Heart right ventricle (tissue), 16 donors: ENCODE results near the gene PDE3A. TPM values are rescaled to one million over a fixed set of nuclear protein-coding genes. Genes with fewer than 3 reads are reported as not detected.
A peak's percentile ranks its signal among the peaks of the same experiment; 100 is the strongest.

Source experiments
- ATAC-seq, 8 donors: fragments of 200-7000 bp; cut with Tn5 transposase; one replicate each; pipeline ENCODE4 v1.9.1; 2020; ENCODE audit warnings: mild to moderate bottlenecking in 8 of 8, moderate library complexity in 8 of 8, moderate number of reproducible peaks in 1 of 8
- DNase-seq, 2 donors: peaks; one replicate each; pipeline ENCODE4 v3.0.0-alpha.2; 2020
- H3K27ac ChIP-seq, 10 donors: fragments of 200-600 bp; sonication (generic) in 2 of 10; one replicate each; pipeline versions ENCODE4 v1.5.0 to v1.8.0; 2020 to 2022; ENCODE audit warnings: mild to moderate bottlenecking in 3 of 10
- H3K27me3 ChIP-seq, 7 donors: fragments of 200-600 bp; one replicate each; pipeline ENCODE4 v1.8.0; 2021 to 2022; ENCODE audit warnings: mild to moderate bottlenecking in 2 of 7
- H3K36me3 ChIP-seq, 9 donors: fragments of 200-600 bp; sonication (generic) in 1 of 9; one replicate each; pipeline versions ENCODE4 v1.5.0 to v1.8.0; 2020 to 2022; ENCODE audit warnings: mild to moderate bottlenecking in 2 of 9
- H3K4me1 ChIP-seq, 9 donors: fragments of 200-600 bp; sonication (generic) in 1 of 9; one replicate each; pipeline versions ENCODE4 v1.5.0 to v1.8.0; 2020 to 2022; ENCODE audit warnings: mild to moderate bottlenecking in 4 of 9
- H3K4me3 ChIP-seq, 10 donors: fragments of 200-600 bp; sonication (generic) in 2 of 10; one replicate each; pipeline versions ENCODE4 v1.5.0 to v1.8.0; 2020 to 2022; ENCODE audit warnings: mild to moderate bottlenecking in 7 of 10, moderate library complexity in 2 of 10
- H3K9me3 ChIP-seq, 11 donors: fragments of 200-600 bp in 10 of 11; sonication (generic) in 2 of 11; one replicate each; pipeline versions ENCODE4 v1.5.0 to v1.8.0; 2013 to 2022; ENCODE audit warnings: mild to moderate bottlenecking in 2 of 11, control low read depth in 1 of 11, moderate library complexity in 1 of 11
- CTCF ChIP-seq, 9 donors: fragments of 200-600 bp; sonication (generic) in 2 of 9; IDR thresholded peaks; one replicate each; pipeline versions ENCODE4 v1.5.0 to v1.8.0; 2021 to 2022; ENCODE audit warnings: antibody characterized with exemption in 9 of 9, mild to moderate bottlenecking in 5 of 9, moderate library complexity in 1 of 9
- WGBS, 2 donors: extraction: QIAGEN DNeasy Blood & Tissue Kit; methylation state at CpG; one replicate each; pipeline ENCODE4 v1.1.7; 2013; ENCODE audit warnings: inconsistent platforms in 1 of 2; 5-methylcytosine and 5-hydroxymethylcytosine counted together
- intact Hi-C, 10 donors: fragments of 100-400 bp; cut with DNase I; formaldehyde crosslinking; loops; one replicate each; pipeline versions ENCODE4 v1.11.1 to v1.14.2; 2022
- polyA plus RNA-seq, 2 donors: library from polyadenylated mRNA; stranded (reverse); fragments of 200-250 nt; gene quantifications; one replicate each; pipeline ENCODE4 v1.2.3, GENCODE V29; 2013
- total RNA-seq, 10 donors: library from RNA; stranded (reverse); fragmentation: NEBNext Ultra II Directional in 3 of 10; extraction: Animal tissue kit (Norgen Biotek cat#: 25700) in 3 of 10; gene quantifications; one replicate each; pipeline versions ENCODE4 v1.2.1 to v1.2.4, GENCODE V29; 2021 to 2023
- donor health status: Arrhythmogenic right ventricular cardiomyopathy.
- donor health status: ischemic (EF 13 %, LVEDD 7.1; RV severe dilation, severe dysfunction).
- donor health status: healthy with polysubstance abuse.
- donor health status: DM: no; HTN: yes; CAD: no.
- donor health status: DM: no; HTN: no; CAD: no.
- donor health status: ischemic (EF 25% LVEDD 6.9; RV normal size, moderate dysfunction).
- donor health status: ischemic (EF 25% LVEDD 5.7; RV mildly dilated, moderate dysfunction).
- donor health status: healthy.
- donor health status: DM: yes; HTN: yes; CAD: no.
- donor health status: Ischemic cardiomyopathy.
- donor health status: ischemic (EF 35%, LVEDD 5.7; RV mildly dilated, moderate dysfunction).
- donor health status: nonischemic (EF 11% LVEDD 7.7; RV severe dilation, severe dysfunction).
- donor health status: DM: yes; HTN: yes; CAD: no.
- donor health status: PGD.
- donor health status: ischemic (EF 29% LVEDD 5.4; RV normal size, mild dysfunction).
- donor health status: nonischemic (EF 23%, LVEDD 6.1; RV moderate dilation, normal function).

PDE3A gene
- total and polyA plus RNA-seq, 12 donors: 18.8 to 362 (median 209) TPM

DNA sequence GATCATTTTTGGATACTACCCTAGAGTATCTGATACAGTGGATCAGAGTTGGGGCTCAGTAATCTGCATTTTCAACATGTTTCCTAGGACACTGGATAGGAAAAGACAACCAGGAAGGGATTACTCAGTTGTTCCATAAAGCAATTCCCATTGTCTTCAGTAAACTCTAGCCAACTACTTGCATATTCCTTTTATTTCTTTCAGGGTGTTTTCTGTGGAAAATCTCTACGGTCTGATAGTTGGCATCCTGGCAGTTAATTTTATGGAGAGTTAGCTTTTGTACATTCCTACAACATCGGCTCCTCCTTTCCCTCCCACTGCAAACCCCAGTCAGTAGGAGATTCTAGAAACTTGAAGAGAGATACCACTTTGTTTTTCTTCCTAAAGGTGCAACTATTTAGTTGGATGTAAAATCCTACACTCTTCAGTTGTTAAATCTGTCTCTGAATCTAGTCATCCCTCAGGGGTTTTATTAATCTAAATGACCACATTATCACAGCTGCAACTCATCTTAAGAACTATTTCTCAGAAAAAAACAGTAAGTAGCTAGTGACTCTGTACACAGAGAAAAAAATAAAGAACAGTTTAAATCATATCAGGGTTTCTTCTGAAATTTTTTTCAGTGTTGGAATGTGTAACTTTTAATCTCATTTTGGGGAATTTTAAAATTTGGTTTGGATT is 103.9 kb downstream of the PDE3A start:
- Histone ChIP-seq H3K27me3 (no peaks in the 10 kb centered on the region), H3K9me3 (no peaks in the 10 kb centered on the region), H3K4me3 (no peak overlapping the region), H3K36me3 (no peaks in the 10 kb centered on the region), H3K27ac (peak overlapping the region in 6 of 10 donors; percentile 24 to 66 (median 38)), H3K4me1 (peaks cover 9 to 96% (median 65%) of the 10 kb centered on the region in 9 donors)
- ATAC-seq: peak in 4 of 8 donors; percentile 4 to 24 (median 14)
- DNase-seq: no peak
- no peak for TF ChIP-seq CTCF (IDR thresholded peaks at IDR 0.05)
- intact Hi-C loops: loop anchor here in 2 of 10 donors (5.0 to 10.0 kb wide), 2 partner anchors 73 to 75 kb away; no protein-coding TSS in a partner anchor
- WGBS, 2 donors: 25 to 40% methylated on average over 2 of the region's 2 CpGs

DNA sequence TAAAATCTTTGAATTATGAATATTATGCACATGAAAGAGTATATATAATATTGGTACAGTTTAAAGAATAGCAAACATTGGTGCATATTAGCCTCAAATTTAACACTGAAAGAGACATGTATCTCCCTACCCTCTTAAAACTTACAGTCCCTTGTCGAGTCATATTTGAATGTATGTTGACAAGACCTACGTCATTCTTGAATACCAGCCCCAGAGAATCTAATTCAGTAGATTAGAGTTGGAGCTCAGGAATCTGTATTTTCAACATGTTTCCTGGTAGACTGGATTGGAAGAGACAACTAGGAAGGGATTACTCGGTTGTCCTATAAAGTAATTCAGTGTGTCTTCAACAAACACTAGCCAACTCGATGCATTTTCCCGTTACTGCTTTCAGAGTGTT is 104.8 kb downstream of the PDE3A start:
- ATAC-seq (no peak), DNase-seq (no peak)
- WGBS, 2 donors: 52 to 60% methylated on average over 5 of the region's 5 CpGs
- Histone ChIP-seq H3K4me1 (peaks cover 9 to 97% (median 71%) of the 10 kb centered on the region in 9 donors), H3K9me3 (no peaks in the 10 kb centered on the region), H3K36me3 (no peaks in the 10 kb centered on the region), H3K4me3 (no peak overlapping the region), H3K27me3 (no peaks in the 10 kb centered on the region), H3K27ac (peak overlapping the region in 6 of 10 donors; percentile 2 to 66 (median 29))
- no peak for TF ChIP-seq CTCF (IDR thresholded peaks at IDR 0.05)
- intact Hi-C loops: loop anchor here in 2 of 10 donors (5.0 to 10.0 kb wide), 2 partner anchors 72 to 74 kb away; no protein-coding TSS in a partner anchor

DNA sequence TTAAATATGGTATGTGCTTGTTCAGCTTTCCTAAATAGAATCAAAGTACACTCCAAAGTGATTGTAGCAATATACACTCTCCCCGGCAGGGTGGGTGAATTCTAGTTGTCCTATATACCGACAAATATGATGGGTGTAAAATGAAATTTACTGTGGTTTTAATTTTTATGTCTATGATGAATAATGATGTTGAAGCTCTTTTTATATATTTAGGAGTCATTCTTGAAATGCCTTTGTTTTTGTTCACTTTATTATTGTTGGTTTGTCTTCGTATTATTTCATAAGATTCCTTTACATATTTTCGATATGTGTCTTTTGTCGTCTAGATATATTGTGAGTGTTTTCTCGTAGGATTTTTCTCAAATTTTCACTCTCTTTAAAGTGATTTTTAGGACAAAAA is 105.7 kb downstream of the PDE3A start:
- H3K27ac ChIP-seq: peak overlapping the region in 3 of 10 donors; percentile 5 to 66 (median 48)
- ATAC-seq: no peak

DNA sequence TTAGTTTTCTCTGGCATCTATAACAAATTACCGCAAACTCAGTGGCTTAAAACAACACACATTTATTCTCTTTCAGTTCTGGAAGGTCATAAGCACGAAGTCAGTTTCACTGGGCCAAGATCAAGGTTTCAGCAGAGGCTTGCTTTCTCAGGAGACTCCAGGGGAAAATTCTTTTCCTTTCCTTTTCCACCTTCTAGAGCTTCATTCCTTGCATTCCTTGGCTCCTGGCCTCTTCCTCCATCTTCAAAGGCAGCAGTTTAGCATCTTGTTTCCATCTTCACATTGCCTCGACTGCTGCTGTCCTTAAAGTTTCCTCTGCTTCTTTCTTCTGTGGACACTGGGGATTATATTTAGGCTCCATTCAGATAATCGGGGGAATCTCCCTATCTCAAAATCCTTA is 106.1 kb downstream of the PDE3A start:
- ATAC-seq (no peak), DNase-seq (no peak)
- intact Hi-C loops: loop anchor here in 2 of 10 donors (5.0 to 10.0 kb wide), 2 partner anchors 70 to 73 kb away; no protein-coding TSS in a partner anchor
- no peaks in the 10 kb centered on the region for H3K9me3 ChIP-seq
- H3K36me3 ChIP-seq: no peaks in the 10 kb centered on the region
- no peak overlapping the region for H3K4me3 ChIP-seq
- 65 to 74% methylated on average over 4 of the region's 4 CpGs for WGBS, 2 donors
- H3K27me3 ChIP-seq: no peaks in the 10 kb centered on the region
- H3K27ac ChIP-seq: peak overlapping the region in 4 of 10 donors; percentile 1 to 44 (median 16)
- H3K4me1 ChIP-seq: peaks cover 9 to 97% (median 66%) of the 10 kb centered on the region in 9 donors
- no peak for TF ChIP-seq CTCF (IDR thresholded peaks at IDR 0.05)

More for the DNA sequence above, 105.7 kb downstream of the PDE3A start:
- no peaks in the 10 kb centered on the region for H3K27me3 ChIP-seq
- intact Hi-C loops: loop anchor here in 2 of 10 donors (5.0 to 10.0 kb wide), 2 partner anchors 71 to 73 kb away; no protein-coding TSS in a partner anchor
- peaks cover 9 to 97% (median 68%) of the 10 kb centered on the region in 9 donors for H3K4me1 ChIP-seq
- no peak for DNase-seq
- no peak for TF ChIP-seq CTCF (IDR thresholded peaks at IDR 0.05)
- WGBS, 2 donors: 88 to 89% methylated on average over 6 of the region's 6 CpGs
- no peaks in the 10 kb centered on the region for H3K36me3 ChIP-seq
- no peaks in the 10 kb centered on the region for H3K9me3 ChIP-seq
- H3K4me3 ChIP-seq: no peak overlapping the region
